ENCODE data around the gene NCAPG.
"Not testable (repeated sequence)": the region's sequence is repeated elsewhere in the genome, so short reads cannot be mapped to it uniquely, and the experiment has no call there.

The NCAPG gene

DNA sequence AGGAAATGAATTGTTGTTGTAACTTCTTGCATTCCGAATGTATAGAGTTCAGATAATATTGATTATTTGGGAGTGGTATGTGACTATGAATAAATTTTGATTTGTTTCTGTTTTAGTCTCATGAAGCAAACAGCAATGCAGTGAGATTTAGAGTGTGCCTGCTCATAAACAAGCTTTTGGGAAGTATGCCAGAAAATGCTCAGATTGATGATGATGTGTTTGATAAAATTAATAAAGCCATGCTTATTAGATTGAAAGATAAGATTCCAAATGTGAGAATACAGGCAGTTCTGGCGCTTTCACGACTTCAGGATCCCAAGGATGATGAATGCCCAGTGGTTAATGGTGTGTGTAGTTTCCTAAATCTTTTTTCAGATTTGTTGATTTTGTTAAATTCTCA, 2.0 kb downstream of the NCAPG start:
- TF ChIP-seq, protein P1, sequence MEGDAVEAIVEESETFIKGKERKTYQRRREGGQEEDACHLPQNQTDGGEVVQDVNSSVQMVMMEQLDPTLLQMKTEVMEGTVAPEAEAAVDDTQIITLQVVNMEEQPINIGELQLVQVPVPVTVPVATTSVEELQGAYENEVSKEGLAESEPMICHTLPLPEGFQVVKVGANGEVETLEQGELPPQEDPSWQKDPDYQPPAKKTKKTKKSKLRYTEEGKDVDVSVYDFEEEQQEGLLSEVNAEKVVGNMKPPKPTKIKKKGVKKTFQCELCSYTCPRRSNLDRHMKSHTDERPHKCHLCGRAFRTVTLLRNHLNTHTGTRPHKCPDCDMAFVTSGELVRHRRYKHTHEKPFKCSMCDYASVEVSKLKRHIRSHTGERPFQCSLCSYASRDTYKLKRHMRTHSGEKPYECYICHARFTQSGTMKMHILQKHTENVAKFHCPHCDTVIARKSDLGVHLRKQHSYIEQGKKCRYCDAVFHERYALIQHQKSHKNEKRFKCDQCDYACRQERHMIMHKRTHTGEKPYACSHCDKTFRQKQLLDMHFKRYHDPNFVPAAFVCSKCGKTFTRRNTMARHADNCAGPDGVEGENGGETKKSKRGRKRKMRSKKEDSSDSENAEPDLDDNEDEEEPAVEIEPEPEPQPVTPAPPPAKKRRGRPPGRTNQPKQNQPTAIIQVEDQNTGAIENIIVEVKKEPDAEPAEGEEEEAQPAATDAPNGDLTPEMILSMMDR (IDR thresholded peaks at IDR 0.05; ENCODE audit: insufficient read depth, low read depth, low read length, missing control alignments) = no peak
- DNase-seq (ENCODE audit: low read depth) = no peak
- peak overlapping the region; percentile 73 for H3K4me3 ChIP-seq (ENCODE audit: low read depth, low read length)

DNA sequence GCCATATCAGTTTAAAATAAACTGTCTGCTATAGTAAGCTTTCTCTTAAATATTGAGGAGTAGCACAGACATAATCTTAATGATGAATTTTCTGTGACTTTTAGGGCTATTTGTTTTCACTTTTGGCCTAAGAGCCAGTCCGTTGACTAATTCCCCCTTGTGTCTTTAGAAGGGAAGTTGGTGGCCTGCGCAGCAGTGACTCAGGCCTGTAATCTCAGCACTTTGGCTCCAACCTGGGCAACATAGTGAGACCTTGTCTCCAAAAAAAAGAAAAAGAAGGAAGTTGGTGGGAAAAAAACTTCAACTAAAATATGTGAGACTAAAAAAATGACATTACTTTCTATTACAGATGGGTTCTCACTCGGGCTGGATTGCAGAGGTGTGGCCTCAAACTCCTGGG, 3.4 kb downstream of the NCAPG start:
- no peak for DNase-seq (ENCODE audit: low read depth)
- no peak overlapping the region for H3K4me3 ChIP-seq (ENCODE audit: low read depth, low read length)
- TF ChIP-seq, protein P1 (IDR thresholded peaks at IDR 0.05; ENCODE audit: insufficient read depth, low read depth, low read length, missing control alignments) = no peak

DNA sequence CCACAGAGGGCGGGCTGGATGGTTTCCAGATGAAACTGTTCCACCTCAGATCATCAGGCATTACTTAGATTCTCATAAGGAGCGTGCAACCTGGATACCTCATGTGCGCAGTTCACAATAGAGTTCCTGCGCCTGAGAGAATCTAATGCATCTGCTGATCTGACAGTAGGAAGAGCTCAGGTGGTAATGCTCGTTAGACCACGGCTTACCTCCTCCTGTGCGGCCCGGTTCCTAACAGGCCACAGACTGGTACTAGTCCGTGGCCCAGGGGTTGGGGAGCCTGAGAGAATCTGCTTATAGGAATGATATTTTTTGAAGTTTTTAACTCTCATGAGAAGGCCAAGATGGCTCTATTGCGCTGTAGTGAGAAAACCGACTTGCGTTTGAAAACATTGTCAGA, 5.4 kb downstream of the NCAPG start:
- TF ChIP-seq, protein P1 (IDR thresholded peaks at IDR 0.05; ENCODE audit: insufficient read depth, low read depth, low read length, missing control alignments) = no peak
- H3K4me3 ChIP-seq (ENCODE audit: low read depth, low read length) = no peak overlapping the region
- no peak for DNase-seq (ENCODE audit: low read depth)

DNA sequence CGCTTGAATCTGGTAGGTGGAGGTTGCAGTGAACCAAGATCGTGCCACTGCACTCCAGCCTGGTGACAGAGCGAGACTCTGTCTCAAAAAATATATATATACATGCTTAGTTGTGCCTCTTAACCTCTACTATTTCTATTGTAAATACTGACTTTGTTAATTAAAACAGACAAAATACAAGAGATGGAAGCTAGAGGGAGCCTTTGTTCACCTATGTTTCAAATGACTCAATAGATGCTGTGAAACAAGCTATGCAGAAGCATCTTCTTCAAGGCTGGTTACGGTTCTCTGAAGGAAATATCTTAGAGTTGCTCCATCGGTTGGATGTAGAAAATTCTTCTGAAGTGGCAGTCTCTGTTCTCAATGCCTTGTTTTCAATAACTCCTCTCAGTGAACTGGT, 6.2 kb downstream of the NCAPG start:
- no peak overlapping the region for H3K4me3 ChIP-seq (ENCODE audit: low read depth, low read length)
- peak; percentile 62 for DNase-seq (ENCODE audit: low read depth)
- TF ChIP-seq, protein P1 (IDR thresholded peaks at IDR 0.05; ENCODE audit: insufficient read depth, low read depth, low read length, missing control alignments) = peak; percentile 51

DNA sequence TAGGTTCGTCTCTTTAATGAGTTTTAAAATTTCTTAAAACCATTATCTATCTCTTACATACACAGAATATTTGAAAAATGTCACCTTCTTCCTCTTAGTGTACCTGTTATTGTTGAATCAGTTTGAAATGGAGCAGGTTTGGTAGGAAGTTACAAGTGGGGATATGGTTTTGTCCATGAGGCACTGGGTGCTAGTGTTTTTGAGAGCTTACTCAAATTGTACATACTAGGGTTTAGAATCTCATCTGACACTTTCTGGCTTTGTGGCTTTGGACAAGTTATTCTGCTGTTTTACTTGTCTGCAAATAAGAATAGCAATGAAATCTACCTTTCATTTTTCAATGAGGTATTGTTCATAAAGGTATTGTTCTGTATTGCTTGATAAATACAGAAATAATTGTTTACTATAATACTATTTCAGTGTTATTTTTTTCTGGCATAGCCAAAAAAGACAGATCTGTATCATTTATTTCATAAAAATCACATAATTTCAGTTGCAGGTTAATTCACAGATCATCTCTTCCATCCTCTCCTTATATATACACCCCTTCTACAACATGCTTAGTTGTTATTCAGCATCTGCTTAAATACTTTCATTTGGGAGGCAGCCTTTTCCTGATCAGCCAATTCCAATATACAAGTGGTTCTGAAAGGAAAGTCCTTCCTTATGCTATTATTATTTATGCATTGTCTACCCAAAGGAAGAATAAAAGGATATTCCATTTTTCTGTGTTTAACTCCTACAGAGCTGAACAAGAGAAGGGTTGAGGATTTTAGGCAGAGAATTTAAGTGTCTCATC, 13.3 kb downstream of the NCAPG start:
- DNase-seq (ENCODE audit: low read depth) = no peak
- TF ChIP-seq, protein P1 (IDR thresholded peaks at IDR 0.05; ENCODE audit: insufficient read depth, low read depth, low read length, missing control alignments) = no peak
- H3K4me3 ChIP-seq (ENCODE audit: low read depth, low read length) = no peak overlapping the region

DNA sequence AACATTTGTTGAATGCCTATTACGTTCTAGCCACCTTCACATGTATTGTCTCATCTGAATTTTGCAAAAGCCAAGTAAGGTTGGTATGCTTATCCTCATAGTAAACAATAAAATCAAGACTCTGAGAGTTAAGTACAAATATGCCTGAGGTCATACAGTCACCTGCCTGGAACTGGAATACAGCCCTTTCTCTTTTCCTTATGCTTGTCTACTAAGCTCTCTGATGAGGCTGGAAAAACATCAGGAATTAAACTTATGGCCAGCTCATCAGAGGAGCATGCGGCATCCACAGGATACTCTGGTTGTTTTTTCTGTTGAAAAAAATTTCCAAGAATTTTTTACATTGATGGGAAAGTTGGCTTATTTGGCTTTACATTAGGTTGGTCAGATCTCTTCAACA, 35.5 kb downstream of the NCAPG start:
- TF ChIP-seq, protein P1 (IDR thresholded peaks at IDR 0.05; ENCODE audit: insufficient read depth, low read depth, low read length, missing control alignments) = no peak
- DNase-seq (ENCODE audit: low read depth) = no peak
- no peak overlapping the region for H3K4me3 ChIP-seq (ENCODE audit: low read depth, low read length)

DNA sequence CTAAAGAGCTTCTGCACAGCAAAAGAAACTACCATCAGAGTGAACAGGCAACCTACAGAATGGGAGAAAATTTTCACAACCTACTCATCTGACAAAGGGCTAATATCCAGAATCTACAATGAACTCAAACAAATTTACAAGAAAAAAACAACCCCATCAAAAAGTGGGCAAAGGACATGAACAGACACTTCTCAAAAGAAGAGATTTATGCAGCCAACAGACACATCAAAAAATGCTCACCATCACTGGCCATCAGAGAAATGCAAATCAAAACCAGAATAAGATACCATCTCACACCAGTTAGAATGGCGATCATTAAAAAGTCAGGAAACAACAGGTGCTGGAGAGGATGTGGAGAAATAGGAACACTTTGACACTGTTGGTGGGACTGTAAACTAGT, 39.5 kb downstream of the NCAPG start:
- not testable (repeated sequence) for DNase-seq (ENCODE audit: low read depth); H3K4me3 ChIP-seq (ENCODE audit: low read depth, low read length)

Measured in GM12865 (cell line).